Kidney (tissue), 14 donors: ENCODE results near the gene GPR52. TPM values are rescaled to one million over a fixed set of nuclear protein-coding genes. Genes with fewer than 3 reads are reported as not detected.

Experiments used
- DNase-seq, 5 donors: peaks; one replicate each; pipeline ENCODE4 v3.0.0-alpha.2; 2013 to 2020
- FAIRE-seq: peaks from 2 replicates; lab custom pipeline; 2012; peaks lifted over from hg19 to GRCh38; lab: Jason Lieb, UNC
- H3K27ac ChIP-seq, 2 donors: one replicate each; pipeline ENCODE4 v1.7.0; 2013; ENCODE audit warnings: low read depth in 2 of 2, low read length in 2 of 2, inconsistent platforms in 1 of 2
- H3K27me3 ChIP-seq: one replicate; pipeline ENCODE4 v1.7.1; 2013; ENCODE audit warnings: low read length, inconsistent platforms; ENCODE audit not compliant: control insufficient read depth, insufficient read depth
- H3K36me3 ChIP-seq, 3 donors: one replicate each; pipeline versions ENCODE4 v1.7.0 to v1.7.1; 2013; ENCODE audit warnings: low read length in 3 of 3, control low read depth in 1 of 3, inconsistent platforms in 1 of 3; ENCODE audit not compliant: insufficient read depth in 3 of 3, control insufficient read depth in 2 of 3
- H3K4me1 ChIP-seq, 3 donors: one replicate each; pipeline versions ENCODE4 v1.7.0 to v1.7.1; 2013; ENCODE audit warnings: low read length in 3 of 3, inconsistent platforms in 1 of 3, low read depth in 1 of 3; ENCODE audit not compliant: control insufficient read depth in 2 of 3, insufficient read depth in 2 of 3
- H3K4me3 ChIP-seq, 3 donors: one replicate each; pipeline versions ENCODE4 v1.7.0 to v1.8.1; 2013; ENCODE audit warnings: low read length in 3 of 3, control low read depth in 1 of 3, inconsistent platforms in 1 of 3
- H3K9ac ChIP-seq, 3 donors: one replicate each; pipeline versions ENCODE4 v1.7.0 to v1.7.1; 2013; ENCODE audit warnings: low read length in 3 of 3, control low read depth in 1 of 3, inconsistent platforms in 1 of 3
- H3K9me3 ChIP-seq, 3 donors: one replicate each; pipeline versions ENCODE4 v1.7.0 to v1.7.1; 2013; ENCODE audit warnings: low read length in 3 of 3, control low read depth in 1 of 3, inconsistent platforms in 1 of 3; ENCODE audit not compliant: control insufficient read depth in 2 of 3, insufficient read depth in 1 of 3
- intact Hi-C: fragments of 100-400 bp; cut with DNase I; formaldehyde crosslinking; loops from one replicate; pipeline ENCODE4 v1.11.1; 2022
- polyA plus RNA-seq: library from polyadenylated mRNA; stranded (reverse); fragments of 350-450 nt; fragmentation: Illumina TruSeq; extraction: RNeasy Lipid Tissue Mini Kit (QIAGEN cat#74804); gene quantifications from one replicate; pipeline ENCODE4 v1.2.3, GENCODE V29; 2014; ENCODE audit warnings: low read depth, low replicate concordance; ENCODE audit not compliant: insufficient read depth
- total RNA-seq: library from RNA; stranded (reverse); fragmentation: NEBNext Ultra II Directional; extraction: Animal tissue kit (Norgen Biotek cat#: 25700); gene quantifications from one replicate; pipeline ENCODE4 v1.2.1, GENCODE V29; 2021
- TF ChIP-seq, protein P1 (sequence below): IDR thresholded peaks from 3 replicates; pipeline ENCODE4 v1.5.1; 2012; ENCODE audit warnings: mild to moderate bottlenecking, moderate library complexity, borderline replicate concordance; ENCODE audit not compliant: insufficient read depth; ENCODE audit errors: extremely low read depth
- donor health status: control.
- donor health status: control.
- donor health status: control.
- donor health status: control.
- donor health status: control.
- donor health status: DM: yes; HTN: yes; CAD: no.
- donor health status: Normal renal cell carcinoma (clear cell type).

The GPR52 gene
- total and polyA plus RNA-seq, 2 donors from 2014 or later = 2.7 TPM; not detected in 1

DNA sequence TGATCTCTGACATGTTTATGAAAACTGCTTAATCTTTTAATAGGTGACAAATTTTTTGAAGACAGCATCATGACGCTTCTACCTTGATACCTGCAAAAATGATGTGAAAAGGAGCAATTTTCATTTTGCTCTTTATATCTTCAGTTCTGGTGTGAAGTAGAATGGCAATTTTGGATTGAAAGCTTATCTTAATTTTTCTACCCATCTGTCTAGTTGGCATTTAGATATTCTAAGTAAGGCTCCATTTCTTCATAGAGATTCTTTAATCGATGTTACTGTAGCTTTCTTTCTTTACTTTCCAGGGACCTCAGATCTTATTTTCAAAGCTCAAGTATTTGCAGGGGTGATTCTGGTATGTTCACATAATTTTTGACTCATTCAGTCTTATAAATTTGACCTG, 32.3 kb upstream of the GPR52 start:
- H3K36me3 ChIP-seq = no peaks in the 10 kb centered on the region
- DNase-seq = no peak
- no peak overlapping the region for H3K4me3 ChIP-seq
- intact Hi-C loops = no loop called here
- no peak overlapping the region for H3K9ac ChIP-seq
- FAIRE-seq = no peak
- TF ChIP-seq, protein P1, sequence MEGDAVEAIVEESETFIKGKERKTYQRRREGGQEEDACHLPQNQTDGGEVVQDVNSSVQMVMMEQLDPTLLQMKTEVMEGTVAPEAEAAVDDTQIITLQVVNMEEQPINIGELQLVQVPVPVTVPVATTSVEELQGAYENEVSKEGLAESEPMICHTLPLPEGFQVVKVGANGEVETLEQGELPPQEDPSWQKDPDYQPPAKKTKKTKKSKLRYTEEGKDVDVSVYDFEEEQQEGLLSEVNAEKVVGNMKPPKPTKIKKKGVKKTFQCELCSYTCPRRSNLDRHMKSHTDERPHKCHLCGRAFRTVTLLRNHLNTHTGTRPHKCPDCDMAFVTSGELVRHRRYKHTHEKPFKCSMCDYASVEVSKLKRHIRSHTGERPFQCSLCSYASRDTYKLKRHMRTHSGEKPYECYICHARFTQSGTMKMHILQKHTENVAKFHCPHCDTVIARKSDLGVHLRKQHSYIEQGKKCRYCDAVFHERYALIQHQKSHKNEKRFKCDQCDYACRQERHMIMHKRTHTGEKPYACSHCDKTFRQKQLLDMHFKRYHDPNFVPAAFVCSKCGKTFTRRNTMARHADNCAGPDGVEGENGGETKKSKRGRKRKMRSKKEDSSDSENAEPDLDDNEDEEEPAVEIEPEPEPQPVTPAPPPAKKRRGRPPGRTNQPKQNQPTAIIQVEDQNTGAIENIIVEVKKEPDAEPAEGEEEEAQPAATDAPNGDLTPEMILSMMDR = no peak
- H3K27ac ChIP-seq = no peak overlapping the region
- no peaks in the 10 kb centered on the region for H3K9me3 ChIP-seq
- H3K4me1 ChIP-seq = no peaks in the 10 kb centered on the region
- no peaks in the 10 kb centered on the region for H3K27me3 ChIP-seq

GRCh38 chr1:174417921-174418320, 29.8 kb upstream of the GPR52 start:
- FAIRE-seq = no peak
- no peaks in the 10 kb centered on the region for H3K4me1 ChIP-seq

GRCh38 chr1:174425121-174425520, 22.6 kb upstream of the GPR52 start:
- Histone ChIP-seq H3K9ac (no peak overlapping the region), H3K4me1 (no peaks in the 10 kb centered on the region), H3K27me3 (no peaks in the 10 kb centered on the region), H3K4me3 (no peak overlapping the region), H3K36me3 (no peaks in the 10 kb centered on the region), H3K9me3 (no peaks in the 10 kb centered on the region), H3K27ac (no peak overlapping the region)
- TF ChIP-seq, protein P1 = no peak
- DNase-seq (no peak), FAIRE-seq (no peak)
- intact Hi-C loops = no loop called here

More at GRCh38 chr1:174417921-174418320, 29.8 kb upstream of the GPR52 start:
- H3K9me3 ChIP-seq = no peaks in the 10 kb centered on the region
- H3K9ac ChIP-seq = no peak overlapping the region
- DNase-seq = no peak
- TF ChIP-seq, protein P1 = no peak
- H3K4me3 ChIP-seq = no peak overlapping the region
- intact Hi-C loops = no loop called here
- no peak overlapping the region for H3K27ac ChIP-seq
- H3K36me3 ChIP-seq = no peaks in the 10 kb centered on the region
- H3K27me3 ChIP-seq = no peaks in the 10 kb centered on the region

GRCh38 chr1:174426153-174426552, 21.6 kb upstream of the GPR52 start:
- Histone ChIP-seq H3K4me1 (no peaks in the 10 kb centered on the region), H3K9me3 (no peaks in the 10 kb centered on the region), H3K4me3 (no peak overlapping the region), H3K27ac (no peak overlapping the region), H3K27me3 (no peaks in the 10 kb centered on the region), H3K36me3 (no peaks in the 10 kb centered on the region), H3K9ac (no peak overlapping the region)
- TF ChIP-seq, protein P1 = no peak
- FAIRE-seq (no peak), DNase-seq (no peak)
- intact Hi-C loops = no loop called here
